ENCODE measurements around the gene PRKCA. TPM values are rescaled to one million over a fixed set of nuclear protein-coding genes. Genes with fewer than 3 reads are reported as not detected.

The PRKCA gene
- total RNA-seq, 1 donor from 2014 or later = 80.1 TPM

DNA sequence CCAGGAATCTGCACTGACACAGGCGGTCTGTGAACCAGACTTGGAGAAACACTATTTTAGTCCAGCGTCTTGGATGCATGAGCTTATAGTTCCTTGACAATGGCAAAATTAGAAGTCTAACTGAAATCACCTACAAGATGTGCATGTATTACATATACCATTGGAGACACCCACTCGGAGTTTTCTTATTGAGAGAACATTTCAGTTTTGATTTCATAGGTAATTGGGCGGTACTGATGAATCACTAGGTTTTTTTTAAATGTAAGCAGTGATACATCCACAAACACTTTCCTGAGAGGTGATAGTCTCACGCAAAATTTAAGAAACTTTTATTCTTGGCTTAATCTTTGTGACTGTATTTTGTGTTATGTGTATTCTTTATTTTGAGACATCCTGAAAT is 69.8 kb downstream of the PRKCA start:
- Mint-ChIP-seq H3K36me3 (ENCODE audit: unreplicated experiment) (peaks cover 4% of the 10 kb centered on the region), H3K4me1 (ENCODE audit: unreplicated experiment) (peaks cover 39% of the 10 kb centered on the region), H3K9me3 (ENCODE audit: unreplicated experiment) (no peaks in the 10 kb centered on the region), H3K27ac (ENCODE audit: unreplicated experiment) (no peak overlapping the region), H3K27me3 (ENCODE audit: unreplicated experiment) (no peaks in the 10 kb centered on the region), H3K4me3 (ENCODE audit: unreplicated experiment) (no peak overlapping the region)
- no peak for DNase-seq (ENCODE audit: extremely low spot score, unreplicated experiment)
- TF ChIP-seq CTCF (IDR thresholded peaks at IDR 0.05) = no peak

DNA sequence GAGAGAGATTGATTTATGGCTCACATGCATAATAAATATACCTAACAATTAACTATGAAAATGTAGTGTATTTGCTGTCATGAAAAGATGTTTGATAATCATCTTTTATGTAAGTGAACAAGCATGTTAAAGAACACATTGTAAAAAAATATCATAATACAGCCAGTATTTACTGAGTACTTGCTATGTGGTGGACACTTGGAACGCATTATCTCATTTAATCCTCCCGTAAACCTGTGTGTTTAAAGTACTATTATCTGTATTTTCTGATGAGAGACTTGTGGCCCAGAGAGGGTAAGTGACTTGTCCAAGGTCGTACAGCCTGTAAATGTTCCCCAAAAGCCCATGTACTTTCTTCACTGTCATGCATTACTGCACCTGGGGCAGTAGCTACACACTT is 70.7 kb downstream of the PRKCA start:
- H3K4me3 Mint-ChIP-seq (ENCODE audit: unreplicated experiment) = no peak overlapping the region
- H3K27ac Mint-ChIP-seq (ENCODE audit: unreplicated experiment) = no peak overlapping the region
- no peaks in the 10 kb centered on the region for H3K27me3 Mint-ChIP-seq (ENCODE audit: unreplicated experiment)
- no peak for DNase-seq (ENCODE audit: extremely low spot score, unreplicated experiment)
- peaks cover 4% of the 10 kb centered on the region for H3K36me3 Mint-ChIP-seq (ENCODE audit: unreplicated experiment)
- H3K4me1 Mint-ChIP-seq (ENCODE audit: unreplicated experiment) = peaks cover 39% of the 10 kb centered on the region
- no peaks in the 10 kb centered on the region for H3K9me3 Mint-ChIP-seq (ENCODE audit: unreplicated experiment)
- no peak for TF ChIP-seq CTCF (IDR thresholded peaks at IDR 0.05)

DNA sequence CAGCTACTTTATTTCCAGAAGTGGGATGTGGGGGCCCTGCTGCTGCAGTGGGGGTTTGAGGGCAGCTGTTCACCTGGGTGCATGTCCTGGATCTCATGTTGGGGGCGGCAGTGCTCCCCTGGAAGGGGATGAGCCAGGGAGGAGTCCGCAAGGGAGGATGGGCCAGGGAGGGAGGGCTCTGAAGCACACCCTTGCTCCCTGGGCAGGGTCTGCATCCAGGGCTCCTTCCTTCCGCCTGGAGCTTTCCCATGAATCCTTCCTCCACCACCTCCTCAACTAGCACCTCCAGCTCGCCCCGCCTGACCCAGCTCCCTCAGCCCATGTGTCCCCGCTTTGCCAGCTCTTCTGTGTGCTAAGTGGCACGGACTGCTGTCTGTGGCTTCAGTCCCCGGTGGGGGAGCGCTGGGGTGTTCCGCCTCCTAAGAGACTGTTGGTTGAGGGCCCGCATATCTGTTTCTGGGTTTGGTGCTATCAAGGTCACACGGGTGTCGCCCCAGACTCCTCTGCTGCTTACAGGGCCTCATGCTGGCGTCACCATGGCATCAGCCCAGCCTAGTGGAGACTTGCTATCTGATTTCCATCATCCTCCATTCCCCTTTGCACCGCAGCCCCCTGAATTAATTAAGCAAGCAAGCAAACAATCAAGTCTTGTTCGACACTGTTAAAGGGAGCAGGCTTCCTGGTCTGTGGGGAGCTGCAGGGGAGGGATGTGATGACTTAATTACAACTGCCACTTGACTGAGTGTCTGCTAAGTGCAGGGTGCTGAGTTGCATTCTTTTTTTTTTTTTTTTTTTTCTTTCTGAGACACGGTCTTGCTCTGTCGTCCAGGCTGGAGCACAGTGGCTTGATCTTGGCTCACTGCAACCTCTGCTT is 71.8 kb downstream of the PRKCA start:
- Mint-ChIP-seq H3K27me3 (ENCODE audit: unreplicated experiment) (no peaks in the 10 kb centered on the region), H3K4me3 (ENCODE audit: unreplicated experiment) (no peak overlapping the region), H3K36me3 (ENCODE audit: unreplicated experiment) (peaks cover 2% of the 10 kb centered on the region), H3K27ac (ENCODE audit: unreplicated experiment) (peak overlapping the region; percentile 31), H3K9me3 (ENCODE audit: unreplicated experiment) (no peaks in the 10 kb centered on the region), H3K4me1 (ENCODE audit: unreplicated experiment) (peaks cover 50% of the 10 kb centered on the region)
- no peak for DNase-seq (ENCODE audit: extremely low spot score, unreplicated experiment)
- TF ChIP-seq CTCF (IDR thresholded peaks at IDR 0.05) = no peak

GRCh38 chr17:66375121-66375520 is 72.7 kb downstream of the PRKCA start:
- TF ChIP-seq CTCF (IDR thresholded peaks at IDR 0.05) = no peak
- no peak for DNase-seq (ENCODE audit: extremely low spot score, unreplicated experiment)
- Mint-ChIP-seq H3K36me3 (ENCODE audit: unreplicated experiment) (no peaks in the 10 kb centered on the region), H3K9me3 (ENCODE audit: unreplicated experiment) (no peaks in the 10 kb centered on the region), H3K27me3 (ENCODE audit: unreplicated experiment) (no peaks in the 10 kb centered on the region), H3K27ac (ENCODE audit: unreplicated experiment) (peak overlapping the region; percentile 61), H3K4me1 (ENCODE audit: unreplicated experiment) (peaks cover 56% of the 10 kb centered on the region), H3K4me3 (ENCODE audit: unreplicated experiment) (no peak overlapping the region)

DNA sequence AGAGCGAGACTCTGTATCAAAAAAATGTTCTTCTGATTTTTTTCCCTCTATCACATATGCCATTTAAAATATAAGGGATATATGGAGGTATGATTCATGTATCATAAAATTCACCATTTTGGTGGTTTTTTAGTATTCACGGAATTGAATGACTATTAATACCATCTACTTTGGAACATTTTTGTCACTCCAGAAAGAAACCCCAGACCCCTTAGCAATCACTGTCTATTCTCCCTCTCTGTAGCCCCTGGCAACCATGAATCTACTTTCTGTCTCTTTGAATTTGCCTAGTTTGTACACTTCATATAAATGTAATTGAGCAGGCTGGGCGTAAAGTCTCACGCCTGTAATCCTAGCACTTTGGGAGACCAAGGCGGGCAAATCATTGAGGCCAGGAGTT is 75.9 kb downstream of the PRKCA start:
- H3K27ac Mint-ChIP-seq (ENCODE audit: unreplicated experiment) = peak overlapping the region; percentile 91
- no peak overlapping the region for H3K4me3 Mint-ChIP-seq (ENCODE audit: unreplicated experiment)
- TF ChIP-seq CTCF (IDR thresholded peaks at IDR 0.05) = no peak
- DNase-seq (ENCODE audit: extremely low spot score, unreplicated experiment) = no peak
- H3K36me3 Mint-ChIP-seq (ENCODE audit: unreplicated experiment) = no peaks in the 10 kb centered on the region
- H3K27me3 Mint-ChIP-seq (ENCODE audit: unreplicated experiment) = no peaks in the 10 kb centered on the region
- no peaks in the 10 kb centered on the region for H3K9me3 Mint-ChIP-seq (ENCODE audit: unreplicated experiment)
- peaks cover 63% of the 10 kb centered on the region for H3K4me1 Mint-ChIP-seq (ENCODE audit: unreplicated experiment)

Data from osteocyte (in vitro differentiated cells).